Measurements from ENCODE around the gene QRSL1. TPM values are rescaled to one million over a fixed set of nuclear protein-coding genes. Genes with fewer than 3 reads are reported as not detected.

QRSL1 gene
- total and polyA plus RNA-seq, 9 of the 15 experiments (the other 6 are each of a cell fraction or from before 2014, with no cell fraction given), result 14.6 to 31.5 (median 23.0) TPM

DNA sequence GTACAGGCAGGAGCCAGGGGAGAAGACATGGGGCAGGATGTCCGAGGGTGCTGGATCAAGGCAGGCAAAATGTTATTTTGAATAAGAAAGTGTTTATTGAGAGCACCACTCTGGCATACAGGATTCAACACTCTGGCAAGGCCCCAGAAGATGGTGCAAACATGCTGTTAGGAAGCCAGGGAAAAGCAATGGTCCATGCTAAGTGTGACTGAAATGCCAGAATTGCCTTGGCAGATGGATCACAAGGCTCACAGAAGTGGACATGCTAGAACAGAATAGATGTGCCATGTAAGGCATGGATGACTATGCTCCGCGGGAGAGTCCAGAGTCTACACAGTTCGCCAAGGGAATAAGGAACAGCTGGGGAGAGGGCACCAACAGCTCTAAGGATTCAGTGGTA is 54.6 kb downstream of the QRSL1 start (continued):
- TF ChIP-seq, protein P1, sequence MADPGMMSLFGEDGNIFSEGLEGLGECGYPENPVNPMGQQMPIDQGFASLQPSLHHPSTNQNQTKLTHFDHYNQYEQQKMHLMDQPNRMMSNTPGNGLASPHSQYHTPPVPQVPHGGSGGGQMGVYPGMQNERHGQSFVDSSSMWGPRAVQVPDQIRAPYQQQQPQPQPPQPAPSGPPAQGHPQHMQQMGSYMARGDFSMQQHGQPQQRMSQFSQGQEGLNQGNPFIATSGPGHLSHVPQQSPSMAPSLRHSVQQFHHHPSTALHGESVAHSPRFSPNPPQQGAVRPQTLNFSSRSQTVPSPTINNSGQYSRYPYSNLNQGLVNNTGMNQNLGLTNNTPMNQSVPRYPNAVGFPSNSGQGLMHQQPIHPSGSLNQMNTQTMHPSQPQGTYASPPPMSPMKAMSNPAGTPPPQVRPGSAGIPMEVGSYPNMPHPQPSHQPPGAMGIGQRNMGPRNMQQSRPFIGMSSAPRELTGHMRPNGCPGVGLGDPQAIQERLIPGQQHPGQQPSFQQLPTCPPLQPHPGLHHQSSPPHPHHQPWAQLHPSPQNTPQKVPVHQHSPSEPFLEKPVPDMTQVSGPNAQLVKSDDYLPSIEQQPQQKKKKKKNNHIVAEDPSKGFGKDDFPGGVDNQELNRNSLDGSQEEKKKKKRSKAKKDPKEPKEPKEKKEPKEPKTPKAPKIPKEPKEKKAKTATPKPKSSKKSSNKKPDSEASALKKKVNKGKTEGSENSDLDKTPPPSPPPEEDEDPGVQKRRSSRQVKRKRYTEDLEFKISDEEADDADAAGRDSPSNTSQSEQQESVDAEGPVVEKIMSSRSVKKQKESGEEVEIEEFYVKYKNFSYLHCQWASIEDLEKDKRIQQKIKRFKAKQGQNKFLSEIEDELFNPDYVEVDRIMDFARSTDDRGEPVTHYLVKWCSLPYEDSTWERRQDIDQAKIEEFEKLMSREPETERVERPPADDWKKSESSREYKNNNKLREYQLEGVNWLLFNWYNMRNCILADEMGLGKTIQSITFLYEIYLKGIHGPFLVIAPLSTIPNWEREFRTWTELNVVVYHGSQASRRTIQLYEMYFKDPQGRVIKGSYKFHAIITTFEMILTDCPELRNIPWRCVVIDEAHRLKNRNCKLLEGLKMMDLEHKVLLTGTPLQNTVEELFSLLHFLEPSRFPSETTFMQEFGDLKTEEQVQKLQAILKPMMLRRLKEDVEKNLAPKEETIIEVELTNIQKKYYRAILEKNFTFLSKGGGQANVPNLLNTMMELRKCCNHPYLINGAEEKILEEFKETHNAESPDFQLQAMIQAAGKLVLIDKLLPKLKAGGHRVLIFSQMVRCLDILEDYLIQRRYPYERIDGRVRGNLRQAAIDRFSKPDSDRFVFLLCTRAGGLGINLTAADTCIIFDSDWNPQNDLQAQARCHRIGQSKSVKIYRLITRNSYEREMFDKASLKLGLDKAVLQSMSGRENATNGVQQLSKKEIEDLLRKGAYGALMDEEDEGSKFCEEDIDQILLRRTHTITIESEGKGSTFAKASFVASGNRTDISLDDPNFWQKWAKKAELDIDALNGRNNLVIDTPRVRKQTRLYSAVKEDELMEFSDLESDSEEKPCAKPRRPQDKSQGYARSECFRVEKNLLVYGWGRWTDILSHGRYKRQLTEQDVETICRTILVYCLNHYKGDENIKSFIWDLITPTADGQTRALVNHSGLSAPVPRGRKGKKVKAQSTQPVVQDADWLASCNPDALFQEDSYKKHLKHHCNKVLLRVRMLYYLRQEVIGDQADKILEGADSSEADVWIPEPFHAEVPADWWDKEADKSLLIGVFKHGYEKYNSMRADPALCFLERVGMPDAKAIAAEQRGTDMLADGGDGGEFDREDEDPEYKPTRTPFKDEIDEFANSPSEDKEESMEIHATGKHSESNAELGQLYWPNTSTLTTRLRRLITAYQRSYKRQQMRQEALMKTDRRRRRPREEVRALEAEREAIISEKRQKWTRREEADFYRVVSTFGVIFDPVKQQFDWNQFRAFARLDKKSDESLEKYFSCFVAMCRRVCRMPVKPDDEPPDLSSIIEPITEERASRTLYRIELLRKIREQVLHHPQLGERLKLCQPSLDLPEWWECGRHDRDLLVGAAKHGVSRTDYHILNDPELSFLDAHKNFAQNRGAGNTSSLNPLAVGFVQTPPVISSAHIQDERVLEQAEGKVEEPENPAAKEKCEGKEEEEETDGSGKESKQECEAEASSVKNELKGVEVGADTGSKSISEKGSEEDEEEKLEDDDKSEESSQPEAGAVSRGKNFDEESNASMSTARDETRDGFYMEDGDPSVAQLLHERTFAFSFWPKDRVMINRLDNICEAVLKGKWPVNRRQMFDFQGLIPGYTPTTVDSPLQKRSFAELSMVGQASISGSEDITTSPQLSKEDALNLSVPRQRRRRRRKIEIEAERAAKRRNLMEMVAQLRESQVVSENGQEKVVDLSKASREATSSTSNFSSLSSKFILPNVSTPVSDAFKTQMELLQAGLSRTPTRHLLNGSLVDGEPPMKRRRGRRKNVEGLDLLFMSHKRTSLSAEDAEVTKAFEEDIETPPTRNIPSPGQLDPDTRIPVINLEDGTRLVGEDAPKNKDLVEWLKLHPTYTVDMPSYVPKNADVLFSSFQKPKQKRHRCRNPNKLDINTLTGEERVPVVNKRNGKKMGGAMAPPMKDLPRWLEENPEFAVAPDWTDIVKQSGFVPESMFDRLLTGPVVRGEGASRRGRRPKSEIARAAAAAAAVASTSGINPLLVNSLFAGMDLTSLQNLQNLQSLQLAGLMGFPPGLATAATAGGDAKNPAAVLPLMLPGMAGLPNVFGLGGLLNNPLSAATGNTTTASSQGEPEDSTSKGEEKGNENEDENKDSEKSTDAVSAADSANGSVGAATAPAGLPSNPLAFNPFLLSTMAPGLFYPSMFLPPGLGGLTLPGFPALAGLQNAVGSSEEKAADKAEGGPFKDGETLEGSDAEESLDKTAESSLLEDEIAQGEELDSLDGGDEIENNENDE (IDR thresholded peaks at IDR 0.05; ENCODE audit: low read depth, low read length), result no peak
- TF ChIP-seq, protein P2, sequence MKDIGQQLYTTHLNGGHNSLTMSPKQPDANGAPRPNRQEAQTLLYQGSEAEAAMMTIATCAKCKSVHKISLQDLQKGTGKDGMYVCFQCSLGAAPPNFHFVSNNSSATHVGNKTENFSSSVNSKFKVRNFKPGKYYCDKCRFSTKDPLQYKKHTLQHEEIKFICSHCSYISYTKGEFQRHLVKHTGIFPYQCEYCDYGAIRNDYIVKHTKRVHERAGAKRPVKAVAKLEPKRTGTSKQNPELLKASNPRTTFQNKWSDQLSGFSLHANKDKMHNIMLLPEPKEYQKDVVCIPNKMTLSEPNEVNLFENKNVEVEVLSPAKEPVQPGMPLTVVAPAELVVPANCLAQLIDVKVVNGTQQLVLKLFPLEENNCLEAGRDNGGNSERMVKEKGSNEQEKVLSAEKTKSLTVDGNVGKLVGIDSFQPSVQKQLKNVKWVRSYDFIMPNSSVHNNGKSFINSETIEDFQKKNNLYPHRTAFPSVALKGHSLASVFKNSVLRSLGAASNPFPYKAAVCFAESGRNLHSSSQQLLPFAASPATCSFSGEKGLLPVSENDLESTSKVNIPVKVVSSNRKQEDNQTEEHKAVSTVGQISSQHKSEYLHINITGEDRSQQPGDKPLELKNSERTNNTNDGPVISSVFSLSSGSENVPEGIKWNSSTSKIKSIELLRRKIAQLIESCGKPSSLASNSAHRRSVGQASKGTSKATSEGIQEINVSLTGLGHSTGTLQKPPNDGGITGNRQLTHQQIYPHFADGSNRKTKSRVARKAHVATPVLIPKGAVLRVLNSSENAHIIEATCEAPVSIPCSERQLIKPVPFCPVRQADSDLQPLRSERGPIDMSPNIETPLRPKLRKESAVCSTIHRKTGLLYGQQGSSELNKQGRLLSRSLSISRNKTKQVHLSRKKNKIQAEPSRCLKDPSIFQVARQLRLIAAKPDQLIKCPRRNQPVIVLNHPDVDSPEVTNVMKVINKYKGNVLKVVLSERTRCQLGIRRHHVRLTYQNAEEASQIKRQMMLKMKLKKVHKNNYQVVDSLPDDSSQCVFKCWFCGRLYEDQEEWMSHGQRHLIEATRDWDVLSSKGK (CRISPR knock-in tag; IDR thresholded peaks at IDR 0.05), result no peak
- TF ChIP-seq CBX8 (IDR thresholded peaks at IDR 0.05; ENCODE audit: borderline replicate concordance, extremely low read depth, low read depth, low read length, poor library complexity, severe bottlenecking), result no peak
- no peak for TF ChIP-seq DDX20 (tag; IDR thresholded peaks at IDR 0.05; ENCODE audit: low read depth)
- no peak for TF ChIP-seq CCNT2 (IDR thresholded peaks at IDR 0.05; ENCODE audit: borderline replicate concordance, extremely low read depth, insufficient read length, low read depth, low read length)
- TF ChIP-seq MBD2 (IDR thresholded peaks at IDR 0.05; ENCODE audit: borderline replicate concordance, low read depth), result no peak
- no peak for TF ChIP-seq SNRNP70 (optimal IDR thresholded peaks at IDR 0.05; ENCODE audit: low read depth, low read length)
- TF ChIP-seq KDM2B (CRISPR knock-in tag; IDR thresholded peaks at IDR 0.05), result no peak
- TF ChIP-seq DMBX1 (CRISPR knock-in tag; IDR thresholded peaks at IDR 0.05; ENCODE audit: borderline replicate concordance), result no peak
- no peak for TF ChIP-seq ILF3 (IDR thresholded peaks at IDR 0.05; ENCODE audit: borderline replicate concordance)
- no peak for TF ChIP-seq BRF1 (IDR thresholded peaks at IDR 0.05; ENCODE audit: borderline replicate concordance, extremely low read depth, insufficient read length)

All from K562 (cell line).